NCI-H345 (cell line): Measurements from ENCODE around the gene LRRTM3.

Experiments
- DNase-seq: peaks from one replicate; lab custom pipeline; 2025; lab: John Stamatoyannopoulos, UW

Gene LRRTM3

DNA sequence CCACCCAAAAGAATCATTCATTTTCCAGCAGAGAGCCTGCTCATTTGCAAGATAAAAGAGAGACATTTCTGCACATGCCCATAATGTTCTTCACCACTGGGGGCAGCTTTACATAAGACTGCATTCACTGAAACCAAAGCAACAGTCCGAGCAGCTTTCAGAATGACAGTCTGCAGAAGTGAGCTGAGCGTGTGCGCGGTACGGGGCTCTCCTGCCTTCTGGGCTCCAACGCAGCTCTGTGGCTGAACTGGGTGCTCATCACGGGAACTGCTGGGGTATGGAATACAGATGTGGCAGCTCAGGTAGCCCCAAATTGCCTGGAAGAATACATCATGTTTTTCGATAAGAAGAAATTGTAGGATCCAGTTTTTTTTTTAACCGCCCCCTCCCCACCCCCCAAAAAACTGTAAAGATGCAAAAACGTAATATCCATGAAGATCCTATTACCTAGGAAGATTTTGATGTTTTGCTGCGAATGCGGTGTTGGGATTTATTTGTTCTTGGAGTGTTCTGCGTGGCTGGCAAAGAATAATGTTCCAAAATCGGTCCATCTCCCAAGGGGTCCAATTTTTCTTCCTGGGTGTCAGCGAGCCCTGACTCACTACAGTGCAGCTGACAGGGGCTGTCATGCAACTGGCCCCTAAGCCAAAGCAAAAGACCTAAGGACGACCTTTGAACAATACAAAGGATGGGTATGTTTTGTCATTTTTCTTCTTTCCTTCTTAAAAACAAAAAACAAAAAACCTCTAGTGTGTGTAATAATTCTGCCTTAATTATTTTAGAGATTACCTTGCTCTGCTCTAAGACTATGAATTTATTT is at the start of gene LRRTM3:
Gene LRRTM3 (plus strand): TSS at position 141 of the 820 bp plus-strand sequence.
- DNase-seq = peak; percentile 0

DNA sequence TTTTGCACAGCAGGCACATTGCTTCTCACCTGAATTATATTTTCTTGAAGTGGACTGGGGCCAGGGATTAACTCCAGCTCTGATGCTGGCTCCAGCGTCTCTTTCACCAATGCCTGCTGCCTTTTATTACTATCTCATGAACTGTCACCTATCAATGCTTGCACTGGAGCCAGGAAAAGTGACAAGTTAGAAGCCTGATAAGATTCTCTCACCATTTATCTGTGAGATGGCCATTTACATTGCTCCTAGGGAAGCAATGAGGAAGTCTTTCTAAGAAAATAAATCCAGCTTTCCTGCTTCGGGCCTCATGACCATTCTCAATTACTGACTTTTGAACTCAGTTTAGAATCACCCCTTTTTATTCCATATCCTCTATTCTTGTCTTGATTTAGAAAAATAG is 48.5 kb upstream of the LRRTM3 start:
- DNase-seq = no peak

DNA sequence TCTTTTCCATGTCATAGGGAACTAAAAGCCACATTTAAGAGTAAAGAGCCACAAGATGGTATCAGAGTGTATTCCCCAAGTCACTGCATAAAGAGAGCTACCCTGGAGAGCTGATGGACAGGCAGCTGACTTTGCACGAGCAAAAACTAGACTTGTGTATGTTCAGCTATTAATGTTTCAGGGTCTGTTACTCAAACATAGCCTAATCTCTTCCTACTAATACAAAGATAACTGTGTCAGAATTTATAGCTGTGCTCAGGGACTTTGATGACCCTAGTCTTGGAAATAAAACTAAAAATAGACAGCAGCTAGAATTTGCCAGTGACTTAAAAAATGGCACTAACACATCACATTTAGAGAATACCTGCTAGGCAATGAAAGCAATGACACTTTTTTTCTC is 45.5 kb upstream of the LRRTM3 start:
- DNase-seq = no peak

DNA sequence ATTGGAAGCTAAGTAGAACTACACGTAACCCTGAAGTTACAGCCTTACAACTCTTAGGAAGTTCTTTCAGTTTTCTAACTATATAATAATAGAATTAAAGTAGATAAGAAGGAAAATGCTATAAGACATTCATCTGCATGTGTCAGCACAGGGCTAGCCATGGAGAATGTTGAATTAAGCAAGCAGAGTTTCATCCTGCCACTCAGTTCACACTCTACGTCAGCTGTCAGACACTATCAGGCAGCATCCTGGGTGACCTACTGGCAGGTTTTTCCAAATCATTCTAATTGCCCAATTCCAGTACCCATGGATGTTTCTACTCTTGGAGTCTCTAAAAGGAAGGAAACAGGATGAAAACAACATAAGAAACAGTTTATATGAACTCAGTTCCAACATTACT is 45.0 kb upstream of the LRRTM3 start:
- DNase-seq = no peak

DNA sequence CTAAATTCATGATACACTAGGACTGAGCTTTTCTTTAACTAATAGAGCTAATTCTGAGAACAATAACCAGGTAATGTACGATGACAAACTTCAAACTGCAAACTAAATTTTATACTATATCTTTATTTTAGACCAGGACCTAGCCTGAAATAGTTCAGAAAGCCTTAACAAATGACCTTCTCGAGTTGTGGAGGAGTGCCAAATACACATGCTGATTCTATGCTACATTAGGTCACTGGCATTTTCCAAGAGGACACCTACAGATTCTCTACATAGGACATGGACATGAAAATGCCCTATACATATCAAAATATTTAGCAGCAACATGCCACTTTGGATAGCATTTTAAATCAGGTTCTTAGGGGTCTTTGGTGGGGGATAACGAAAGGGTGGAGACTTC is 44.0 kb upstream of the LRRTM3 start:
- DNase-seq = no peak

DNA sequence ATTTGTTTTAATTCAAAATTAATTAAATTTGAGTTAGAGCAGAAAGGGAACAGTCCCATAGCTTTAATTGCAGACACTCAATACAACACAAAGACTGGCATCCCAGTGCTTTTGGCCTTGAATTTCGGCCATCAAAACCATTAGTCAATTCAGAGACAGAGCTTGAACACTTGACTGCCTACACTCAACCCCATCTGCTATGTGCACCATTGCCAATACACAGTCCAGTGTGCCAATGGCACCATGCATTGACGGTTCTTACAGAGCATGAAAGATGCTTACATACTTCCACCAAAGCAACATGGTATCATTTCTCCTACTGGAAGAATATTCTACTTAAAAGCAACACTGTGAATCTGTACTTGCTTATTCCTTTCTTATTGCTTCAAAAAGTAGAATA is 43.6 kb upstream of the LRRTM3 start:
- DNase-seq = no peak

DNA sequence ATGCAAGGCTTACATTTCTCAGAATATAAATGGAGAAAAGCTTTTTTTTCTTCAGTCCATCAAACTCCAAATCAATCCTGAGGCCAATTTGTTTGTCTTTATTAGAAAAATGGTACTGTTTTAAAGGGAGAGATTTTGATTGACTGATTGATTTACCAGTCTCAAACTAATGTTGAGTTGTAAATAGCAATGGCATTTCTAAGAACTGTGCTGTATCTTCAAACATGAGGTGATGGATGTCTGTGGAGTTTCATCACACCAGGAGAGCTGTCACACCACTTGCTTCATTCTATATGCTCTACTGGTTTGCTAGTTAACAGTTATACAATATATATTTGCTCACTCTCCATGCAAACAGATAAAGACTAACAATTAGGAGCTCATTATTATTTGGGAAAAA is 39.0 kb upstream of the LRRTM3 start:
- DNase-seq = no peak

DNA sequence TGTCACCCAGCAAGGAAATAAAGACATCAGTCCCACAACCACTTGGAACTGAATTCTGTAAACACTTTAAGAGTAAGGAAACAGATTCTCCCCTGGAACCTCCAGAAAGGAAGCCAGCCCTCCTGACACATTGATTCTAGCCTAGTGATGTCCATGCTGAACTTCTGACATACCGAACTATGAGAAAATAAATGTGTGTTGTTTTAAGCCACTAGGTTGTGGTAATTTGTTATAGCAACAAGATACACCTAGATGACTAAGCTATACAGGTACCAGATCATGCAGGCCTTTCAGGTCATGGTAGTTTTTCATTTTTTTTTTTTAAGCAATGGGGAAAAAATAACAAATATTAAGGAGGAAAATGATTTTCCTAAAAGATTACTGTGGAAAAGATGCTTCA is 37.6 kb upstream of the LRRTM3 start:
- DNase-seq = no peak

DNA sequence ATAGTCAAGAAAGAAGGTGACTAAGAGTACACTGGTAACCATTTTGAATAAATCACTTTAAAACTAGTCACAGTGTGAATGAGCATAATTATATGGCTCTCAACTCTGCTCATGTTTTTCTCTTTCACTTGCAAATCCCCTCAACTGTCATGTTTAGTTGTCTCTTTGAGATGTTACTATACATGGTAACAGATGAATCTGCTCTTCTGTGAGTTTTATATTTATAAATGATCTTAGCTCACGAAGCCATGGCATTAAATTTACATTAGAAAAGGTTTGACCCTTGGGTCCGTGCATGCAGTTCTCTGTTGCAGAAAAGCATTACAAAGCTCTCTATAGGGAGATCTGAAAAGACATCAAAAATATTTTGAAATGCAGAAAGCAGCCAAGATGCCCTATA is 33.0 kb upstream of the LRRTM3 start:
- no peak for DNase-seq

DNA sequence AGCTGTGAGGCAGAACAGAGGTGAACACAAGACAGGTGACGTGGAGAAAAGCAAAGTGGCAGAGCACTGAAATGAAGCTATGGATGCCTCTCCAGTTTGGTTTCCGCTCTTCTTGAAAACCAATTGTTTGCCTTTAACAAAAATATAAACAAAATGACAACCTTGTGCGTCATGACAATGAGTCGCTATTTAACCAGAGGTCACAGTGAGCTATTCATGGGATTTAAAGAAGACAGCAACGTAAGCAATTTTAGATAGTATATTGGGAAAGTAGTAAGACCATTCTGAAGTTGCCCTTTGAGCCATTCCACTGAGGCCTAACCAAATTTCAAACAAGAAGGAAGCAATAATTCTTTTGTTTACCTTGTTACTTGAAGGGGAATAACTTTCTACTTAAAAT is 15.2 kb upstream of the LRRTM3 start:
- DNase-seq = no peak

DNA sequence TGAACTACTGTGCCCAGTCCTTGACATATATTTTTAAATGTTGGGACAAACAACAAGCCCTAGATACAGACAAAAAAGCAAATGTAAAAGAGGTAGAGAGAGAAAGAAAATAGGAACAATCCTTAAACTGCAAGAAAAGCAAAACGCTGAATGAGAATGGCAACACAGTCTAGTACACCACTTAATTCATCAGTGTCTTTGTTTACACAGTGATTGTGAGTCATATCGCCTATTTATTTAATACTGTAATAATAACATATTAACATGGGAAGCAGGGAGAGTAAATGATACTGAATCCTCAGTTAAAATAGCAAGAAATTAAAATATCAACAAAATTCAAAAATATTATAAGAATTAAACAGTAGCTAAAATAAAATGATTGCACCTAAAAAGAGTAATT is 9.8 kb upstream of the LRRTM3 start:
- no peak for DNase-seq

DNA sequence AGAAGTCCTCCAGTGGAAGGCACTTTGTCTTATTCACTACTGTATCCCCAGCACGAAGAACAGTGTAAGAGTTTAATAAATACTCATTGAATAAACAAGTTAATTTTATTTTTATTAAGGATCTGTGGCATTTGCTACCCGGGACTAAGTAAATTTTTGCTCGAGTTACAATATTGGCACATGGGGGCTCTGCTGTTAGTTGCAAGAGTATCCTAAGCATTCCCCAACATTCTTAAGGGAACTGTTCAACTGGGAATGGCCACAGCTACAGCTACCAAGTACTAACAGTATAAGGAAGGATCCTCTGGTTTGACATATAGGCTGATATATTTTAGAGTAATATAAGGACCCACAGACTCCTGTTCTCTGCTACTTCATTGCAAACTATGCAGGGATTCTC is 8.7 kb upstream of the LRRTM3 start:
- no peak for DNase-seq

DNA sequence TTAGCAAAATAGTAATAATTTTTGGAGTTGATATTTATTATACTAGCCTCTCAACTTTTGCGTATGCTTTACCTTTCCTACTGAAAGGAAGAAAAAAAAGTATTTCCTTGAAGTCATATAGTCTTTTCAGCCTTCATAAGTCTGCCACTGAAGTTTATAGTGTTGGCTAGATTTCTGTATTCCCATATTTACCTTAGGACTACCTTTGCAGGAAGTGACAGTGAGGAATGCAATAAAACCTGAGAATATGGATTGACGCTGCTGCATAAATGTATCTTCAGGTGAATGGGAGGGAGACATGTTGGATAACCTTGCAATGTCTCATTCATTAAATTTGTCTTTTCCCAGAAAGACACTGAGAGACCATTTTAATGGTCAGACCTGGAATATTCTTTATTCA is 6.6 kb upstream of the LRRTM3 start:
- DNase-seq = no peak

DNA sequence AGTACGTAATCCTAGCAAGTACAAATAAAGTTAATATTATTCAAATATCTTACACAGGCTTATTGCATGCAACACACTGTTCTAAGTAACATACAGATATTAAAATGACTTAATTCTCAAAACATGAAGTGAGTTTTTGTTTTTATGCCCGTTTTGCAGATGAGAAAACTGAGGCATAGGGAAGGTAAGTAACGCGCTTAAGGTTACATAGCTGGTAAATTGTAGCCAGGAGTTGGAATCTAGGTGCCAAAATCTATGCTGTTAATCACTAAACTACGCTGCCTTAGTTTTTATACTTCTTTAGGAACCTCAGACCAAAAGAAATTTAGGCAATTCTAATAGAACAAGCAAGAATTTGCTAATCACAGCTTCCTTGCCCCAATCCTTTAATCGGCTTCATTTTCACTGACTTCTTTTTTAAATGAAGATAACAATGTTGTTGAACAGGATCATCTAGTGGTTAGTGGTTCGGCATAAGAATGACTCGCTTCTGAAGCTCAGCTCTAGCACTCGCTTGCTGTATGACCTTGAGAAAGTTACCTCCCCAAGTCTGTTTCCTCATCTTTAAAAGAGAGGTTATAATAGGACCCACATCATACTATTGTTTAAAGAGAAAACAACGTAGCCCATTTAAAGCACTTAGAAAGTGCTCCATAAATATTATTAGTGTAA is 1.0 kb upstream of the LRRTM3 start:
- DNase-seq = no peak

DNA sequence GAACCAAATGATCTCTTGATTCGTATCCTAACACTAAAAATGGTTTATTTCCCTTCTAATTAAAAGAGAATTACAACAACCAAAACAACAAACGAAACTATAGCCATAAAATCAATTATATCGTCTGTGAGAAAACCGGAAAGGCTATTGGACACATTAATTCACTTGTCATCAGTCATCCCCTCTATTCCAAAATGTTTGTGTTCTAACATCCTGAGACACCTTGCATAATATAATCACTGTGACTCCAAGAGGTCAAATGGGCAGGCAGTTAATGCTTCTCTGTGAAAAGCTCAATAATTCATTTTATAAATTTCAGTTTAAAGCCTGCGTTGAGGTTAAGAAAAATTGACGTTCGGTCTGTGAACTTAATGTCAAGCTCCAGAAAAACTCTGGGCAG is 463 bp upstream of the LRRTM3 start:
- no peak for DNase-seq

DNA sequence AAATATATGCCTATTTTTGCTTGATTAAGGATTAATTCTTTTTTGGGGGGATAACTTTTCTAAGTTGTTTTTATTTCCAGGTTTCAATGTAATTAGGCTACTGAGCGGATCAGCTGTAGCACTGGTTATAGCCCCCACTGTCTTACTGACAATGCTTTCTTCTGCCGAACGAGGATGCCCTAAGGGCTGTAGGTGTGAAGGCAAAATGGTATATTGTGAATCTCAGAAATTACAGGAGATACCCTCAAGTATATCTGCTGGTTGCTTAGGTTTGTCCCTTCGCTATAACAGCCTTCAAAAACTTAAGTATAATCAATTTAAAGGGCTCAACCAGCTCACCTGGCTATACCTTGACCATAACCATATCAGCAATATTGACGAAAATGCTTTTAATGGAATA is 1.0 kb downstream of the LRRTM3 start:
- no peak for DNase-seq

DNA sequence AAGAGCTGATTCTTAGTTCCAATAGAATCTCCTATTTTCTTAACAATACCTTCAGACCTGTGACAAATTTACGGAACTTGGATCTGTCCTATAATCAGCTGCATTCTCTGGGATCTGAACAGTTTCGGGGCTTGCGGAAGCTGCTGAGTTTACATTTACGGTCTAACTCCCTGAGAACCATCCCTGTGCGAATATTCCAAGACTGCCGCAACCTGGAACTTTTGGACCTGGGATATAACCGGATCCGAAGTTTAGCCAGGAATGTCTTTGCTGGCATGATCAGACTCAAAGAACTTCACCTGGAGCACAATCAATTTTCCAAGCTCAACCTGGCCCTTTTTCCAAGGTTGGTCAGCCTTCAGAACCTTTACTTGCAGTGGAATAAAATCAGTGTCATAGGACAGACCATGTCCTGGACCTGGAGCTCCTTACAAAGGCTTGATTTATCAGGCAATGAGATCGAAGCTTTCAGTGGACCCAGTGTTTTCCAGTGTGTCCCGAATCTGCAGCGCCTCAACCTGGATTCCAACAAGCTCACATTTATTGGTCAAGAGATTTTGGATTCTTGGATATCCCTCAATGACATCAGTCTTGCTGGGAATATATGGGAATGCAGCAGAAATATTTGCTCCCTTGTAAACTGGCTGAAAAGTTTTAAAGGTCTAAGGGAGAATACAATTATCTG is 1.6 kb downstream of the LRRTM3 start:
- no peak for DNase-seq

DNA sequence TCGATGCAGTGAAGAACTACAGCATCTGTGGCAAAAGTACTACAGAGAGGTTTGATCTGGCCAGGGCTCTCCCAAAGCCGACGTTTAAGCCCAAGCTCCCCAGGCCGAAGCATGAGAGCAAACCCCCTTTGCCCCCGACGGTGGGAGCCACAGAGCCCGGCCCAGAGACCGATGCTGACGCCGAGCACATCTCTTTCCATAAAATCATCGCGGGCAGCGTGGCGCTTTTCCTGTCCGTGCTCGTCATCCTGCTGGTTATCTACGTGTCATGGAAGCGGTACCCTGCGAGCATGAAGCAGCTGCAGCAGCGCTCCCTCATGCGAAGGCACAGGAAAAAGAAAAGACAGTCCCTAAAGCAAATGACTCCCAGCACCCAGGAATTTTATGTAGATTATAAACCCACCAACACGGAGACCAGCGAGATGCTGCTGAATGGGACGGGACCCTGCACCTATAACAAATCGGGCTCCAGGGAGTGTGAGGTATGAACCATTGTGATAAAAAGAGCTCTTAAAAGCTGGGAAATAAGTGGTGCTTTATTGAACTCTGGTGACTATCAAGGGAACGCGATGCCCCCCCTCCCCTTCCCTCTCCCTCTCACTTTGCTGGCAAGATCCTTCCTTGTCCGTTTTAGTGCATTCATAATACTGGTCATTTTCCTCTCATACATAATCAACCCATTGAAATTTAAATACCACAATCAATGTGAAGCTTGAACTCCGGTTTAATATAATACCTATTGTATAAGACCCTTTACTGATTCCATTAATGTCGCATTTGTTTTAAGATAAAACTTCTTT is 2.3 kb downstream of the LRRTM3 start:
- no peak for DNase-seq

DNA sequence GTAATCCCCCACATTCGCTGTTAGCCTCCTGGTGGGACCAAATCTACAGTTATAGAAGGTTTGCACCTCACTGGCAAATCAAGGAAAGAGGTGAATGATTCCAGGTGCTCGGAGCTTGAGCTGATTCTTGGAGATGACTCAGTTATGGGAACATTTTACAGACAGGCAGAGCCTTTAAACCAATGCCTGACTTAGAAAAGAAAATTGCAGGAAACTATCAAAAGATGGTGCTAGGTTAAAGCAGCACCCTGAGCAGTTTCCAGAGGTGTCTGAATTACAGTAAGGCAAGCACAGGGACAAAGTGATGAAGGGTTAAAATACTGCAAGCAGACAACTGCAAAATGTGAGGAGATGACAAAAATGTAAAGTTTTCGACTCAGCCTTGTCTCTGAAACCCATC is 2.9 kb downstream of the LRRTM3 start:
- DNase-seq = no peak

DNA sequence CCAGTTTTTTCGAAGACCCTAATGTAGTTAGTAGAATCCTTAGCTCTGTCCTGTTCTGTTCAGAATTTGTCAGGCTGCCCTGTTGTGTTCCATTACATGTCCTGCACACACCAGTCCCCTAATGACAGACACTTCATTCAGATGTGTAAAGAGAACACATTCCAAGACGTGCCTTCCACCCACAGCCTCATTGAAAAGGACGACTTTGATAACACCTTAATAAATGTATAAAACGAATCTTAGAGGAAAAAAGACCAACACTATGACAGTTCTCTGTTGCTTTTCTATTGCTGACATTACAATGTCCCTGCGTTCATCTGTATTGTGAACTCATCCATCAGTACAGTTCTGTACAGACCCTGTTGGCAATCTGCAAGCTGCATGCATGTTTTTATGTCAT is 3.5 kb downstream of the LRRTM3 start:
- DNase-seq = no peak

DNA sequence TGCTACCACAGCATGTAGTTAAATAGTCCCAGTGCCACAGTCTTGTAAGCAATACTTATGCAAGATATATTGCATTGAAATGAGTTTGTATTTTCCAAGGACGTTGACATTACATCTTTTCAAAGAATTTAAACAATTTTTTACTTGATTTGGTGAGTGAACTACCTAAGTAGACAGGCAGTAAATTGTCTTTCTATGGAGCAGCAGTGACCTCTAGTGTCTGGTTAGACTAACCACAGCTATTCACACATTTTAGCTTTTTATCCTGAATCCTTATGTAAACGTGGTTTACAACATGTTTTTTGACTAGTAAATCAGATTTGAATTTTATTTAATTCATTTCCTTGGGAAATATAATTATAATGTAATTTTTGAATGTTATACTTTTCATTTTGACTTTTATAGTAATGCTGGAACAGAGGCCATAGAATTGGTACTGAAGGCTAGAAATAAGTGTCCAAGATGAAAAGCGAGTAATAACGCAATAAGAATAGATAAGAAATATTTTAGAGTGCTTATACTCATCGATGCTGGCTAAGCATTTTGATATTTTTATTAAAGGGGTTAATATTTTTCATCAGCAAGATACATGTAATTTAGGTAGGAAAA is 5.6 kb downstream of the LRRTM3 start:
- DNase-seq = peak; percentile 9

DNA sequence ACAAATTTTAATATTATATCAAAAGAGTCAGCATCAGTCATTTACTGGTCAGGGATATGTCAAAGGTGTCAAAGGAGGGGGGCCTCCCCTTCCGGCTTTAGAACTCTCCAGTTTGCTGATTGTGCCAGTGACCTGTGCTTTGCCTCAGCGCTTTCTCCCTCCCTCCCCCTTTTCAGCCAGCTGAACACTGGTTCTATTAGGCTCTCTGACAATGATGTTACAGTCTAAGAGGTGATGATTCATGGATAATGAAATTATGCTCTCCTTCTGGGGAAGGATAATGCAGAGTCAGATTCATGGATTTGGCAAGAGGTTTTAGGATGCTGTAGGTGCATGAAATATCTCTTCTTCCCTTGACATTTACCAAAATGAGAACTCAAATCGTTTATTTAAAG is 6.1 kb downstream of the LRRTM3 start:
- no peak for DNase-seq
